Esophagus muscularis mucosa (tissue), 4 donors: ENCODE data around the gene RNF217. TPM values are rescaled to one million over a fixed set of nuclear protein-coding genes. Genes with fewer than 3 reads are reported as not detected.
"Not testable (repeated sequence)": the region's sequence is repeated elsewhere in the genome, so short reads cannot be mapped to it uniquely, and the experiment has no call there.

Experiments
- DNase-seq: peaks from one replicate; pipeline ENCODE4 v3.0.0-alpha.2; 2017; ENCODE audit errors: extremely low spot score
- H3K27ac ChIP-seq, 4 donors: fragments of 200-600 bp; sonication (generic); replicated peaks in 1 of 4; 1 replicate in 3 of 4; 2 replicates in 1 of 4; pipeline ENCODE4 v1.5.1; 2016 to 2019; ENCODE audit warnings: mild to moderate bottlenecking in 1 of 4
- H3K27me3 ChIP-seq, 4 donors: fragments of 200-600 bp; sonication (generic); one replicate each; pipeline versions ENCODE4 v1.5.1 to v1.6.0; 2016 to 2019
- H3K36me3 ChIP-seq, 4 donors: fragments of 200-600 bp; sonication (generic); one replicate each; pipeline ENCODE4 v1.5.1; 2016 to 2019
- H3K4me1 ChIP-seq, 4 donors: fragments of 200-600 bp; sonication (generic); one replicate each; pipeline ENCODE4 v1.5.1; 2016 to 2019
- H3K4me3 ChIP-seq, 4 donors: fragments of 200-600 bp; sonication (generic); 1 replicate in 2 of 4; 2 replicates in 2 of 4; pipeline ENCODE4 v1.5.1; 2016 to 2019; ENCODE audit warnings: mild to moderate bottlenecking in 4 of 4, moderate library complexity in 1 of 4
- H3K9me3 ChIP-seq, 4 donors: fragments of 200-600 bp; sonication (generic); 1 replicate in 3 of 4; 2 replicates in 1 of 4; pipeline ENCODE4 v1.5.1; 2016 to 2019
- EP300 ChIP-seq: sonication (generic); formaldehyde crosslinking; IDR thresholded peaks from one replicate; pipeline ENCODE4 v1.6.1; 2017; ENCODE audit warnings: antibody characterized with exemption
- POLR2A ChIP-seq: fragments of 450-650 bp; IDR thresholded peaks from one replicate; pipeline ENCODE4 v1.6.1; 2017; ENCODE audit warnings: antibody characterized with exemption, moderate library complexity, mild to moderate bottlenecking, low read depth
- POLR2AphosphoS5 ChIP-seq, 2 donors: sonication (generic); formaldehyde crosslinking; IDR thresholded peaks; one replicate each; pipeline ENCODE4 v1.6.1; 2017; ENCODE audit warnings: antibody characterized with exemption in 2 of 2
- WGBS: methylation state at CpG from one replicate; pipeline ENCODE4 v1.1.5; 2018; 5-methylcytosine and 5-hydroxymethylcytosine counted together
- intact Hi-C: fragments of 100-400 bp; cut with DNase I; formaldehyde crosslinking; loops from one replicate; pipeline ENCODE4 v1.15.1; 2023
- total RNA-seq, 4 donors: library from RNA; depleted of rRNA; stranded (reverse); fragments of >200 nt; gene quantifications; one replicate each; pipeline versions ENCODE4 v1.1.0 to v1.2.1, GENCODE V29; 2016
- TF ChIP-seq, protein P1 (sequence below), 3 experiments: fragments of 200-600 bp in 2 of 3; fragments of 450-650 bp in 1 of 3; sonication (generic) in 2 of 3; IDR thresholded peaks; one replicate each; pipeline ENCODE4 v1.5.1; 2017 to 2019; ENCODE audit warnings: antibody characterized with exemption in 3 of 3, mild to moderate bottlenecking in 2 of 3, moderate library complexity in 1 of 3

RNF217 gene
- total RNA-seq, 4 donors from 2014 or later: 20.0 to 34.9 (median 23.2) TPM

GRCh38 chr6:125025164-125025854 lies 63.1 kb downstream of the RNF217 start:
- H3K27ac ChIP-seq: no peak overlapping the region
- no peak overlapping the region for H3K4me3 ChIP-seq
- H3K36me3 ChIP-seq: no peaks in the 10 kb centered on the region
- H3K9me3 ChIP-seq: no peaks in the 10 kb centered on the region
- peaks cover 6 to 15% (median 12%) of the 10 kb centered on the region in 4 donors for H3K4me1 ChIP-seq
- H3K27me3 ChIP-seq: no peaks in the 10 kb centered on the region
- intact Hi-C loops: no loop called here
- DNase-seq: no peak
- WGBS: 46% methylated on average over 3 of the region's 3 CpGs
- TF ChIP-seq, protein P1, sequence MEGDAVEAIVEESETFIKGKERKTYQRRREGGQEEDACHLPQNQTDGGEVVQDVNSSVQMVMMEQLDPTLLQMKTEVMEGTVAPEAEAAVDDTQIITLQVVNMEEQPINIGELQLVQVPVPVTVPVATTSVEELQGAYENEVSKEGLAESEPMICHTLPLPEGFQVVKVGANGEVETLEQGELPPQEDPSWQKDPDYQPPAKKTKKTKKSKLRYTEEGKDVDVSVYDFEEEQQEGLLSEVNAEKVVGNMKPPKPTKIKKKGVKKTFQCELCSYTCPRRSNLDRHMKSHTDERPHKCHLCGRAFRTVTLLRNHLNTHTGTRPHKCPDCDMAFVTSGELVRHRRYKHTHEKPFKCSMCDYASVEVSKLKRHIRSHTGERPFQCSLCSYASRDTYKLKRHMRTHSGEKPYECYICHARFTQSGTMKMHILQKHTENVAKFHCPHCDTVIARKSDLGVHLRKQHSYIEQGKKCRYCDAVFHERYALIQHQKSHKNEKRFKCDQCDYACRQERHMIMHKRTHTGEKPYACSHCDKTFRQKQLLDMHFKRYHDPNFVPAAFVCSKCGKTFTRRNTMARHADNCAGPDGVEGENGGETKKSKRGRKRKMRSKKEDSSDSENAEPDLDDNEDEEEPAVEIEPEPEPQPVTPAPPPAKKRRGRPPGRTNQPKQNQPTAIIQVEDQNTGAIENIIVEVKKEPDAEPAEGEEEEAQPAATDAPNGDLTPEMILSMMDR (IDR thresholded peaks at IDR 0.05): no peak
- TF ChIP-seq EP300 (no peak), POLR2AphosphoS5 (IDR thresholded peaks at IDR 0.05) (no peak), POLR2A (no peak)

DNA sequence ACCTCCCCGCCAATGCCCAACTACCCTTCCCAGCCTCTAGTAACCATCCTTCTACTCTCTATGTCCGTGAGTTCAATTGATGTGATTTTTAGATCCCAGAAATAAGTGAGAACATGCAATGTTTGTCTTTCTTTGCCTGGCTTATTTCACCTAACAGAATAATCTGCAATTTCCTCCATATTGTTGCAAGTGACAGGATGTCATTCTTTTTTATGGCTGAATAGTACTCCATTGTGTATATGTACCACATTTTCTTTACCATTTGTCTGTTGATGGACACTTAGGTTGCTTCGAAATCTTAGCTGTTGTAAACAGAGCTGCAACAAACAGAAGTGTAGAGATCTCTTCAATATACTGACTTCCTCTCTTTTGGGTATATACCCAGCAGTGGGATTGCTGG lies 65.0 kb downstream of the RNF217 start:
- no peaks in the 10 kb centered on the region for H3K27me3 ChIP-seq
- WGBS: 58% methylated on average over 3 of the region's 3 CpGs
- TF ChIP-seq POLR2AphosphoS5 (IDR thresholded peaks at IDR 0.05) (no peak), POLR2A (no peak), EP300 (no peak)
- TF ChIP-seq, protein P1 (IDR thresholded peaks at IDR 0.05): no peak

DNA sequence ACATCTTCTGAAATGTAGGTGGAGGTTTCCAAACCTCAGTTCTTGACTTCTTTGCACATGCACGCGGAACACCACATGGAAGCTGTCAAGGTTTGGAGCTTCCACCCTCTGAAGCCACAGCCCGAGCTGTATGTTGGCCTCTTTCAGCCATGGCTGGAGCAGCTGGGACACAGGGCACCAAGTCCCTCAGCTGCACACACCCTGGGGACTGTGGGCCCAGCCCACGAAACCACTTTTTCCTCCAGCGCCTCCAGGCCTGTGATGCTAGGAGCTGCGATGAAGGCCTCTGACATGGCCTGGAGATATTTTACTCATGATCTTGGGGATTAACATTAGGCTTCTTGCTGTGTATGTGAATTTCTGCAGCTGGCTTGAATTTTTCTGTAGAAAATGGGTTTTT lies 68.7 kb downstream of the RNF217 start:
- TF ChIP-seq POLR2A (no peak), EP300 (no peak), POLR2AphosphoS5 (IDR thresholded peaks at IDR 0.05) (no peak)
- TF ChIP-seq, protein P1 (IDR thresholded peaks at IDR 0.05): no peak
- 60% methylated on average over 5 of the region's 6 CpGs for WGBS
- H3K4me3 ChIP-seq: no peak overlapping the region
- intact Hi-C loops: no loop called here
- H3K36me3 ChIP-seq: no peaks in the 10 kb centered on the region
- DNase-seq: no peak
- no peaks in the 10 kb centered on the region for H3K4me1 ChIP-seq
- H3K9me3 ChIP-seq: peaks cover 0 to 2% (median 0%) of the 10 kb centered on the region in 4 donors
- no peaks in the 10 kb centered on the region for H3K27me3 ChIP-seq
- H3K27ac ChIP-seq: no peak overlapping the region

More for the DNA sequence above, 65.0 kb downstream of the RNF217 start:
- H3K9me3 ChIP-seq: no peaks in the 10 kb centered on the region
- H3K27ac ChIP-seq: no peak overlapping the region
- no peak for DNase-seq
- no peaks in the 10 kb centered on the region for H3K36me3 ChIP-seq
- peaks cover 1 to 7% (median 3%) of the 10 kb centered on the region in 4 donors for H3K4me1 ChIP-seq
- intact Hi-C loops: no loop called here
- H3K4me3 ChIP-seq: no peak overlapping the region

- H3K4me3 ChIP-seq: no peak overlapping the region
- TF ChIP-seq POLR2A: no peak
- TF ChIP-seq, protein P1 (IDR thresholded peaks at IDR 0.05): no peak
- no peak for TF ChIP-seq POLR2AphosphoS5 (IDR thresholded peaks at IDR 0.05)
- TF ChIP-seq EP300: no peak
- DNase-seq: no peak
- no peaks in the 10 kb centered on the region for H3K27me3 ChIP-seq
- no peaks in the 10 kb centered on the region for H3K4me1 ChIP-seq
- peaks cover 0 to 2% (median 0%) of the 10 kb centered on the region in 4 donors for H3K9me3 ChIP-seq
- intact Hi-C loops: no loop called here
- no peaks in the 10 kb centered on the region for H3K36me3 ChIP-seq
- 86% methylated on average over 1 of the region's 1 CpG for WGBS
- H3K27ac ChIP-seq: no peak overlapping the region
Measured at GRCh38 chr6:125031385-125031784, 69.1 kb downstream of the RNF217 start.

DNA sequence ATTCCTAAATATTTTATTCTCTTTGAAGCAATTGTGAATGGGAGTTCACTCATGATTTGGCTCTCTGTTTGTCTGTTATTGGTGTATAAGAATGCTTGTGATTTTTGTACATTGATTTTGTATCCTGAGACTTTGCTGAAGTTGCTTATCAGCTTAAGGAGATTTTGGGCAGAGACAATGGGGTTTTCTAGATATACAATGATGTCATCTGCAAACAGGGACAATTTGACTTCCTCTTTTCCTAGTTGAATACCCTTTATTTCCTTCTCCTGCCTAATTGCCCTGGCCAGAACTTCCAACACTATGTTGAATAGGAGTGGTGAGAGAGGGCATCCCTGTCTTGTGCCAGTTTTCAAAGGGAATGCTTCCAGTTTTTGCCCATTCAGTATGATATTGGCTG lies 72.7 kb downstream of the RNF217 start:
- H3K9me3 ChIP-seq, H3K27me3 ChIP-seq, H3K4me3 ChIP-seq, DNase-seq, H3K27ac ChIP-seq, H3K36me3 ChIP-seq, H3K4me1 ChIP-seq, intact Hi-C loops: not testable (repeated sequence)

DNA sequence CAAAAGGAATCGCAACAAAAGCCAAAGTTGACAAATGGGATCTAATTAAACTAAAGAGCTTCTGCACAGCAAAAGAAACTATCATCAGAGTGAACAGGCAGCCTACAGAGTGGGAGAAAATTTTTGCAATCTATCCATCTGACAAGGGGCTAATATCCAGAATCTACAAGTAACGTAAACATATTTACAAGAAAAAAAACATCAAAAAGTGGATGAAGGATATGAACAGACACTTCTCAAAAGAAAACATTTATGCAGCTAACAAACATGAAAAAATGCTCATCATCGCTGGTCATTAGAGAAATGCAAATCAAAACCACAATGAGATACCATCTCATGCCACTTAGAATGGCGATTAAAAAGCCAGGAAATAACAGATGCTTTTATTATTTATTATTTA lies 74.2 kb downstream of the RNF217 start:
- H3K27me3 ChIP-seq, DNase-seq, H3K9me3 ChIP-seq, intact Hi-C loops, H3K4me1 ChIP-seq, H3K4me3 ChIP-seq, H3K27ac ChIP-seq, H3K36me3 ChIP-seq: not testable (repeated sequence)
- WGBS: 96% methylated on average over 4 of the region's 4 CpGs
